Smooth muscle cell (in vitro differentiated cells): ENCODE measurements around the gene ATP13A5. TPM values are rescaled to one million over a fixed set of nuclear protein-coding genes. Genes with fewer than 3 reads are reported as not detected.

ENCODE experiments used
- DNase-seq: peaks from one replicate; lab custom pipeline; 2025; ENCODE audit not compliant: unreplicated experiment; lab: John Stamatoyannopoulos, UW
- H2AFZ ChIP-seq: fragments of 200-600 bp; sonication (generic); 2 replicates; pipeline ENCODE4 v1.6.0; 2016; ENCODE audit warnings: antibody characterized with exemption, low read depth, mild to moderate bottlenecking
- H3F3A ChIP-seq: fragments of 200-600 bp; sonication (generic); 2 replicates; pipeline ENCODE4 v1.6.0; 2017; ENCODE audit warnings: antibody characterized with exemption, low read depth
- H3K27ac ChIP-seq: fragments of 200-600 bp; sonication (generic); 2 replicates; pipeline ENCODE4 v1.5.1; 2016; ENCODE audit warnings: low read depth, mild to moderate bottlenecking
- H3K27me3 ChIP-seq: fragments of 200-600 bp; sonication (generic); 2 replicates; pipeline ENCODE4 v1.6.1; 2016; ENCODE audit warnings: low read depth, mild to moderate bottlenecking
- H3K36me3 ChIP-seq: fragments of 200-600 bp; sonication (generic); 2 replicates; pipeline ENCODE4 v1.5.1; 2016; ENCODE audit warnings: low read depth
- H3K4me1 ChIP-seq: fragments of 200-600 bp; sonication (generic); 2 replicates; pipeline ENCODE4 v1.5.1; 2016; ENCODE audit warnings: low read depth
- H3K4me2 ChIP-seq: fragments of 200-600 bp; sonication (generic); 2 replicates; pipeline ENCODE4 v1.6.0; 2016; ENCODE audit warnings: mild to moderate bottlenecking
- H3K4me3 ChIP-seq: fragments of 200-600 bp; sonication (generic); 2 replicates; pipeline ENCODE4 v1.5.1; 2016; ENCODE audit warnings: mild to moderate bottlenecking
- H3K79me2 ChIP-seq: fragments of 200-600 bp; sonication (generic); 2 replicates; pipeline ENCODE4 v1.6.0; 2016; ENCODE audit warnings: low read depth, mild to moderate bottlenecking
- H3K9ac ChIP-seq: fragments of 200-600 bp; sonication (generic); 2 replicates; pipeline ENCODE4 v1.6.0; 2016; ENCODE audit warnings: low read depth
- H3K9me3 ChIP-seq: fragments of 200-600 bp; sonication (generic); replicated peaks from 2 replicates; pipeline ENCODE4 v1.5.1; 2016; ENCODE audit warnings: low read depth
- H4K20me1 ChIP-seq: fragments of 200-600 bp; sonication (generic); 2 replicates; pipeline ENCODE4 v1.6.0; 2016; ENCODE audit warnings: low read depth
- WGBS: methylation state at CpG from one replicate; pipeline ENCODE4 v1.1.7; 2016; ENCODE audit warnings: low lambda C conversion rate; 5-methylcytosine and 5-hydroxymethylcytosine counted together
- polyA plus RNA-seq: library from polyadenylated mRNA; unstranded; fragments of >200 nt; fragmentation: Nextera tagmentation; extraction: Ambion mirVana; gene quantifications from 2 replicates; pipeline ENCODE4 v1.2.1, GENCODE V29; 2016
- total RNA-seq: library from RNA; depleted of rRNA; stranded (reverse); fragments of >200 nt; gene quantifications from 2 replicates; pipeline ENCODE4 v1.2.3, GENCODE V29; 2014
- TF ChIP-seq, protein P1 (sequence below): fragments of 200-600 bp; sonication (generic); IDR thresholded peaks from 2 replicates; pipeline ENCODE4 v1.5.1; 2017; ENCODE audit warnings: borderline replicate concordance, mild to moderate bottlenecking, antibody characterized with exemption; ENCODE audit not compliant: insufficient read depth, poor library complexity, severe bottlenecking

Gene ATP13A5
- total and polyA plus RNA-seq, 2 experiments from 2014 or later: not detected

DNA sequence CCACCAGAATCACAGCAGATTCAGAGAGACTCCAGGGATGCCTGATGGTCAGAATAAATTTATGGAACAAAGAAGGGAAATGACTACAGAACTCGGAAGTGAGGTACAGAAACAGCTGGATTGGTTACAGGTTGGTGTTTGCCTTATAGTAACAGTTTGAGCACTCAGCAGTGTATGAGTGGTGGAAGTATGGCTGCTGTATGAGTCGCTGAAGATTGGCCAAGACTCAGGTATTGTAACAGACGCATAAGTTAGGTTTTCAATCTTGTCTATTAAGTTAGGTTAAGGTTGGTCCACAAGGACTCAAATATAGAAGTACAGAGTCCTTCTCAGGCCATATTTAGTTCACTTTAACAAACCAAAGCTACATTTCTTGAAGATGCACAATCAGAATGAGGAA, 33.1 kb downstream of the ATP13A5 start:
- Histone ChIP-seq H4K20me1 (no peaks in the 10 kb centered on the region), H2AFZ (no peak overlapping the region), H3K4me2 (no peak overlapping the region), H3K9me3 (no peaks in the 10 kb centered on the region), H3F3A (no peaks in the 10 kb centered on the region), H3K4me3 (no peak overlapping the region), H3K27me3 (no peaks in the 10 kb centered on the region), H3K9ac (no peak overlapping the region), H3K4me1 (peaks cover 9% of the 10 kb centered on the region), H3K27ac (no peak overlapping the region), H3K79me2 (no peaks in the 10 kb centered on the region), H3K36me3 (no peaks in the 10 kb centered on the region)
- TF ChIP-seq, protein P1, sequence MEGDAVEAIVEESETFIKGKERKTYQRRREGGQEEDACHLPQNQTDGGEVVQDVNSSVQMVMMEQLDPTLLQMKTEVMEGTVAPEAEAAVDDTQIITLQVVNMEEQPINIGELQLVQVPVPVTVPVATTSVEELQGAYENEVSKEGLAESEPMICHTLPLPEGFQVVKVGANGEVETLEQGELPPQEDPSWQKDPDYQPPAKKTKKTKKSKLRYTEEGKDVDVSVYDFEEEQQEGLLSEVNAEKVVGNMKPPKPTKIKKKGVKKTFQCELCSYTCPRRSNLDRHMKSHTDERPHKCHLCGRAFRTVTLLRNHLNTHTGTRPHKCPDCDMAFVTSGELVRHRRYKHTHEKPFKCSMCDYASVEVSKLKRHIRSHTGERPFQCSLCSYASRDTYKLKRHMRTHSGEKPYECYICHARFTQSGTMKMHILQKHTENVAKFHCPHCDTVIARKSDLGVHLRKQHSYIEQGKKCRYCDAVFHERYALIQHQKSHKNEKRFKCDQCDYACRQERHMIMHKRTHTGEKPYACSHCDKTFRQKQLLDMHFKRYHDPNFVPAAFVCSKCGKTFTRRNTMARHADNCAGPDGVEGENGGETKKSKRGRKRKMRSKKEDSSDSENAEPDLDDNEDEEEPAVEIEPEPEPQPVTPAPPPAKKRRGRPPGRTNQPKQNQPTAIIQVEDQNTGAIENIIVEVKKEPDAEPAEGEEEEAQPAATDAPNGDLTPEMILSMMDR: no peak
- WGBS: 87% methylated on average over 3 of the region's 3 CpGs
- no peak for DNase-seq

DNA sequence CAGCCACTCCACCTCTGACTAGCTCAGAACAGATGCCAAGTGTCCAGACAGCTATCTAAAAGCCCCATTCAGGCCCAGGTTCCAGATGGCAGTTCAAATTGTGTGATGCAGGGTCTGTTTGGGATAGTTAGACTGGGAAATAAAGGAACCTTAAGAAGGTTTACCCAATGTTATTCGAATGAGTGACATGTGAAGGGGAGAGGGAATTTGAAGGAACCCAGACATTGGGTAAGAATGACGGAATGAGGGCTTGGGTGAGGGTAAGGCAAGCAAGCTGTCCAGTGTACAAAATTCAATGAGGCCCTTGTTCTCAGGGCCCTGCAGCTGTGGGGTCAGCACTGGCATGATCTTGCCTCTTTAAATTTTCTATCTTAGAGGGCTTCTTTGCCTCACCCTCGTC, 34.1 kb downstream of the ATP13A5 start:
- Histone ChIP-seq H3F3A (no peaks in the 10 kb centered on the region), H4K20me1 (no peaks in the 10 kb centered on the region), H3K79me2 (no peaks in the 10 kb centered on the region), H2AFZ (no peak overlapping the region), H3K27me3 (no peaks in the 10 kb centered on the region), H3K4me3 (no peak overlapping the region), H3K4me2 (no peak overlapping the region), H3K27ac (no peak overlapping the region), H3K4me1 (peaks cover 9% of the 10 kb centered on the region), H3K36me3 (no peaks in the 10 kb centered on the region), H3K9ac (no peak overlapping the region), H3K9me3 (no peaks in the 10 kb centered on the region)
- TF ChIP-seq, protein P1: no peak
- no peak for DNase-seq
- 58% methylated on average over 3 of the region's 3 CpGs for WGBS

DNA sequence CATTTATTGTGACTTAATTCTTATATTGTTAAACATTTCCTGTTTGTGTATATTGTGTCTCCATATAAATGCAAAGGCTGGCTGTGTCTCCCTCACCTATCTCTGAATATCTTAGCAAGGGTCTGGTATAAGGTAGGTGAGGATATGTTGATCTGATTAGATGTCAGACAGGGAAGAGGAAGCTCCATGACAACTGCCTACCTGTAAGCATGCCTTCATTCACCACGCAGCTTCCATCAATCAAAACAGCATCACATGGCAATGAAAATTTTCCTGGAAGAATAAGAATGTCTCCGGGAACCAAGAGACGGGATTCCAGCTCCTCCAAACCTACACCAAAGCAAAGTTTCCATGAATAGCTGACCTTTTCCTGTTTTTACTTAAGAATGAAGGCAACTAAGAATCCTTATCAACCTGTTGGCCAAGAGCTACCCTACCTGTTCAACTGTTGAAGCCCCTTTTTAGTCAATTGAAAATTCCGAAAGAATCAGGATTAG, 34.8 kb downstream of the ATP13A5 start:
- WGBS: 90% methylated on average over 4 of the region's 4 CpGs
- TF ChIP-seq, protein P1: no peak
- H3K4me1 ChIP-seq: peaks cover 5% of the 10 kb centered on the region
- no peaks in the 10 kb centered on the region for H3K79me2 ChIP-seq
- no peaks in the 10 kb centered on the region for H3F3A ChIP-seq
- H3K27ac ChIP-seq: no peak overlapping the region
- H3K4me2 ChIP-seq: no peak overlapping the region
- H3K9ac ChIP-seq: no peak overlapping the region
- H3K36me3 ChIP-seq: no peaks in the 10 kb centered on the region
- no peak overlapping the region for H2AFZ ChIP-seq
- H3K27me3 ChIP-seq: no peaks in the 10 kb centered on the region
- DNase-seq: no peak
- H3K9me3 ChIP-seq: no peaks in the 10 kb centered on the region
- no peak overlapping the region for H3K4me3 ChIP-seq
- no peaks in the 10 kb centered on the region for H4K20me1 ChIP-seq

DNA sequence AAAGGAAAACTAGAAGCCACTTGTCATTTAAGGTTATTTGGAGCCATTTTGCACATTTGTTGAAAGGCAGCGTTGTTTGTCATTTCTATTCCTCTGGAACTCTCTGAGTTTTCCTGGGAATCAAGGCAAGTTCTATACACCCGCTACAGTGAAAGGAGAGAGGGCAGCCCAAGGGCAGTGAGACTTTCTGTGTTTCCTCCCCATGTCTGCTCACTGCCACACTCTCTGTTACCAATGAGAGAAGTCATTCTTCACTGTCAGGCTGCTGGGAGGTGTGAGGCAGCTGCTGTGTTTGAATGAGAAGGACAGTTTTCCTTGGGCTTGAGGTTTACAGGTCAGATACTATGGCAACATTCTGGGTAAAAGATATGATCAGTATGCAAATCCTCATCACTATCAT, 36.0 kb downstream of the ATP13A5 start:
- no peaks in the 10 kb centered on the region for H3K4me1 ChIP-seq
- H3K79me2 ChIP-seq: no peaks in the 10 kb centered on the region
- H4K20me1 ChIP-seq: no peaks in the 10 kb centered on the region
- no peaks in the 10 kb centered on the region for H3K36me3 ChIP-seq
- no peak overlapping the region for H3K27ac ChIP-seq
- peak overlapping the region; percentile 3 for H2AFZ ChIP-seq
- H3F3A ChIP-seq: no peaks in the 10 kb centered on the region
- no peak for DNase-seq
- no peak overlapping the region for H3K4me3 ChIP-seq
- 92% methylated on average over 2 of the region's 2 CpGs for WGBS
- TF ChIP-seq, protein P1: no peak
- no peak overlapping the region for H3K4me2 ChIP-seq
- no peak overlapping the region for H3K9ac ChIP-seq
- no peaks in the 10 kb centered on the region for H3K9me3 ChIP-seq
- no peaks in the 10 kb centered on the region for H3K27me3 ChIP-seq
